Uterus (tissue), 2 donors: ENCODE measurements around the gene PSMD10.

Experiments used
- CTCF ChIP-seq, 4 experiments: fragments of 200-600 bp in 2 of 4; fragments of 450-650 bp in 2 of 4; sonication (generic) in 2 of 4; IDR thresholded peaks; one replicate each; pipeline ENCODE4 v1.5.1; 2016 to 2019; ENCODE audit warnings: antibody characterized with exemption in 4 of 4, mild to moderate bottlenecking in 2 of 4, moderate library complexity in 1 of 4
- POLR2A ChIP-seq, 2 donors: fragments of 450-650 bp; IDR thresholded peaks; one replicate each; pipeline ENCODE4 v1.6.1; 2016; ENCODE audit warnings: antibody characterized with exemption in 2 of 2, mild to moderate bottlenecking in 1 of 2, moderate library complexity in 1 of 2

DNA sequence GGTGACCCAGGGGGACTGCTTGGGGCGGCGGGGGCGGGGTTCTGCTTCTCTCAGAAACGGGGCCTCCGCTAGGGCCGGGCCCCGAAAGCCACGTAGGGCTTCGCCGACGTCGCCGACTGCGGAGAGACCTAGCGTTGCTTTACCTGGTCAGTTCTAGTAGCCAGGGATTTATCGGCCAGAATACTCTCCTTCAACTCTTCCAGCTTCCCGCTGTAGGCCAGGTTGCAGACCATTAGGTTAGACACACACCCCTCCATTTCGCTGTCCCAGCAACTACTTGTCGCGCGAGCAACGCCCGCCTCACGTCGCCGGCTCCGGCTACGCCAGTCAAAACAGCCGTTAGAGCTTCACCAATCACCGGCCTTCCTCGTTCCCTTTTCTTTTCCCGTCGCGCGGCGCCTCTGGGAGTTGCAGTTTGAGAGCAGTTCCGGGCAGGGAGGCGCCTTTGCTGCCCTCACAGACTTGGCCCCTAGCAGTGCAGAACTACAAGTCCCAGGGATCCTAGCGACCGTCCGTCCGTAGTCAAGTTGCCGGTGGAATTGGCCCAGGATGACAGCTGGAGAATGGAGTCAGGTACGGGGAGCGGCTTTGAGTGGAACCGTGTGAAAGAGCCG lies at the start of gene PSMD10, which contains the start of gene ATG4A:
- no peak for TF ChIP-seq CTCF (IDR thresholded peaks at IDR 0.05)
- peak; percentile 64 to 72 for TF ChIP-seq POLR2A (IDR thresholded peaks at IDR 0.05)
